ENCODE measurements around the gene ANTXR2. TPM values are rescaled to one million over a fixed set of nuclear protein-coding genes. Genes with fewer than 3 reads are reported as not detected.

Gene ANTXR2
- total RNA-seq, 4 donors from 2014 or later: 33.5 to 57.8 (median 47.3) TPM

DNA sequence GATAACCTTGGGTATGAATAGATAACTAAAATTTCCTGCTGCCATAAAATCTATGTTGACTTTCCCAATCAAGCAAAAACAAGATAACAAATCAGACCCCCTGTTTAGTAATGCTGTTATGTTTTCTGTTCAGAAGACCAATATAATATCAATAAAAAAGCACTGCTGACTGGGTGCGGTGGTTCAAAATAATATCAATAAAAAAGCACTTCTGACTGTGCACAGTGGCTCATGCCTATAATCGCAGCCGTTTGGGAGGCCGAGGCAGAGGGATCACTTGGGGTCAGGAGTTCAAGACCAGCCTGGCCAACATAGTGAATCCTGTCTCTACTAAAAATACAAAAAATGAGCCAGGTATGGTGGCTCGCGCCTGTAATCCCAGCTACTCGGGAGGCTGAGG is 36.7 kb downstream of the ANTXR2 start:
- Histone ChIP-seq H3K4me1 (peaks cover 0 to 33% (median 2%) of the 10 kb centered on the region in 4 donors), H3K36me3 (peaks cover 0 to 11% (median 0%) of the 10 kb centered on the region in 3 donors), H3K9me3 (no peaks in the 10 kb centered on the region), H3K27ac (peak overlapping the region; percentile 25 to 81 (median 52)), H3K27me3 (no peaks in the 10 kb centered on the region), H3K4me3 (no peak overlapping the region)
- no peak for DNase-seq
- TF ChIP-seq, protein P1, sequence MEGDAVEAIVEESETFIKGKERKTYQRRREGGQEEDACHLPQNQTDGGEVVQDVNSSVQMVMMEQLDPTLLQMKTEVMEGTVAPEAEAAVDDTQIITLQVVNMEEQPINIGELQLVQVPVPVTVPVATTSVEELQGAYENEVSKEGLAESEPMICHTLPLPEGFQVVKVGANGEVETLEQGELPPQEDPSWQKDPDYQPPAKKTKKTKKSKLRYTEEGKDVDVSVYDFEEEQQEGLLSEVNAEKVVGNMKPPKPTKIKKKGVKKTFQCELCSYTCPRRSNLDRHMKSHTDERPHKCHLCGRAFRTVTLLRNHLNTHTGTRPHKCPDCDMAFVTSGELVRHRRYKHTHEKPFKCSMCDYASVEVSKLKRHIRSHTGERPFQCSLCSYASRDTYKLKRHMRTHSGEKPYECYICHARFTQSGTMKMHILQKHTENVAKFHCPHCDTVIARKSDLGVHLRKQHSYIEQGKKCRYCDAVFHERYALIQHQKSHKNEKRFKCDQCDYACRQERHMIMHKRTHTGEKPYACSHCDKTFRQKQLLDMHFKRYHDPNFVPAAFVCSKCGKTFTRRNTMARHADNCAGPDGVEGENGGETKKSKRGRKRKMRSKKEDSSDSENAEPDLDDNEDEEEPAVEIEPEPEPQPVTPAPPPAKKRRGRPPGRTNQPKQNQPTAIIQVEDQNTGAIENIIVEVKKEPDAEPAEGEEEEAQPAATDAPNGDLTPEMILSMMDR (IDR thresholded peaks at IDR 0.05): no peak
- no peak for TF ChIP-seq POLR2A (IDR thresholded peaks at IDR 0.05)

DNA sequence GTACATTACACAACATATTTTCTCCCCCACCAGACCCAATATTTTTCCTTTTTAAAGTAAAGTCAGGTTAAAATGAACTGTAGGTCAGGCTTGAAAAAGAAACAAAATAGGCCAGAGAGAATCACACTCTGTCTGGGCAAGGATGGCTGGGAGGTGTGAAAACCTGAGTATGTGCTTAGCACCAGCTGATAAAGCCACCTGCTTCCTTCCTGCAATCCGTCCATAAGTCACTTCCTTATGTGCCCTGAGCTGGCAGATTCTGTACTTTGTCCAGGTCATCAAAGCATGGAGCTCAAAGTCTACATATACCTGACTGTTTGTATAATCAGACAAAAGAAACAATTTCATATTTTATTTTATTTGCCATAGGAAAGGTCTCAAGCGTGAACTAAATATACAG is 37.7 kb downstream of the ANTXR2 start:
- Histone ChIP-seq H3K27me3 (no peaks in the 10 kb centered on the region), H3K4me1 (peaks cover 0 to 33% (median 2%) of the 10 kb centered on the region in 4 donors), H3K36me3 (peaks cover 0 to 21% (median 0%) of the 10 kb centered on the region in 3 donors), H3K27ac (peak overlapping the region; percentile 7 to 81 (median 50)), H3K4me3 (no peak overlapping the region), H3K9me3 (no peaks in the 10 kb centered on the region)
- DNase-seq: peak in 2 of 3 donors; percentile 48 to 80
- TF ChIP-seq, protein P1 (IDR thresholded peaks at IDR 0.05): no peak
- no peak for TF ChIP-seq POLR2A (IDR thresholded peaks at IDR 0.05)

DNA sequence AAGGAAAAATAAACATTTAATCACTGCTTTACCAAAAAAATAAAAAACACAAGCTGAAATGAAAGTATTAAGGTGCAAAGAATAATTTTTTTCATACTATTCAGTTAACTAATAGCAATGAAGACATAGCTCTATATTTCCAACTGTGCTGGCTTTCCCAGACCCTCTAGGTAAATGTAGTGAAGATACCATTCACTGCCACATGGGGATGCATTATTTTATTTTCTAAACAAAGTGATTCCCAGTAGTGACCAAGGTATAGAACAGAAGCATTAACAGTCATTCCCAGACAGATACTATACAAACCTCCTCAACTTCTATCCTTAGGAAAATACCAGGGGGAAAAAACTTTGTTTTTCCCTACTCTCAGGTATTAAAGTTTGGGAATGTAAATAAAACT is 39.4 kb downstream of the ANTXR2 start:
- no peaks in the 10 kb centered on the region for H3K9me3 ChIP-seq
- TF ChIP-seq, protein P1 (IDR thresholded peaks at IDR 0.05): no peak
- no peak for TF ChIP-seq POLR2A (IDR thresholded peaks at IDR 0.05)
- peaks cover 0 to 32% (median 0%) of the 10 kb centered on the region in 3 donors for H3K36me3 ChIP-seq
- H3K4me3 ChIP-seq: no peak overlapping the region
- H3K27me3 ChIP-seq: no peaks in the 10 kb centered on the region
- DNase-seq: no peak
- peaks cover 0 to 33% (median 2%) of the 10 kb centered on the region in 4 donors for H3K4me1 ChIP-seq
- no peak overlapping the region for H3K27ac ChIP-seq

DNA sequence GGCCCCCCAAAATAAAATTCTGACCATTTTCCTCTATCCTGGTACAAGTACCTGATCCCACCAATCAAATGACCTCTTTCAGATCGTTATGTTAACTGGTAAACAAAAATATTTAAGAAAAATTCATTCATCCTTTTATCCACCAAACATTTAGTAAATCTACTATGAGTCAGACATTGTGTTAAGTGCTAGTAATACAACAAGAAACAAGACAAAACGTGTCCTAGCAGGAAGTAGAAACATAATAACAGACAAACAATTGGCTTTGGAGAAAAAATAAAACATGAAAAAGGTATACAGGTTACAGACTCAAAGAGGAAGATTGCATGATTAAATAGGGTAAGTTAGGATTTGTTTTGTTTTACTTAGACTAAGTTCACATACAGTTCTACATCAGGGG is 43.7 kb downstream of the ANTXR2 start:
- peaks cover 0 to 2% (median 0%) of the 10 kb centered on the region in 4 donors for H3K4me1 ChIP-seq
- H3K4me3 ChIP-seq: no peak overlapping the region
- H3K27ac ChIP-seq: no peak overlapping the region
- TF ChIP-seq, protein P1 (IDR thresholded peaks at IDR 0.05): no peak
- TF ChIP-seq POLR2A (IDR thresholded peaks at IDR 0.05): no peak
- H3K27me3 ChIP-seq: no peaks in the 10 kb centered on the region
- H3K36me3 ChIP-seq: peaks cover 0 to 42% (median 0%) of the 10 kb centered on the region in 3 donors
- DNase-seq: no peak
- H3K9me3 ChIP-seq: no peaks in the 10 kb centered on the region

DNA sequence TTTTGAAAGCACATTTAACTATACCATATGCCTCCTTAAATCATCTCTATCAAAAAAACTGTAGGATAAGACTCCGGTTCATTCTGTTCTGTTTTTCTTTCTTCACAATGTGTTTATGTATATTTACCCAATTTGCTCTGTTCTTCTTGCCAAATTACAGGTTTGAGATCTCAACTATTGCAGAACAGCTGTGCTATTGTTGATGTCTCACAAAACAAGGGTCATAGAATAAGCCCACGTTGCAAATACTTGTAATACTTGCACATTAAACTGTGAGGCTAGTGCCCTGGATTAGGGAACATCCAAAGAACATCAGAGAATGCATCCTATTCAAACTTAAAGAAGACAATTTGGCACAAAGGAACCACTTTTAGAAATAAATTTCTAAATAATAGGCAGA is 45.4 kb downstream of the ANTXR2 start:
- Histone ChIP-seq H3K36me3 (peaks cover 0 to 47% (median 0%) of the 10 kb centered on the region in 3 donors), H3K9me3 (no peaks in the 10 kb centered on the region), H3K27me3 (no peaks in the 10 kb centered on the region), H3K4me1 (no peaks in the 10 kb centered on the region), H3K4me3 (no peak overlapping the region), H3K27ac (no peak overlapping the region)
- TF ChIP-seq POLR2A (IDR thresholded peaks at IDR 0.05): no peak
- TF ChIP-seq, protein P1 (IDR thresholded peaks at IDR 0.05): no peak
- DNase-seq: no peak

DNA sequence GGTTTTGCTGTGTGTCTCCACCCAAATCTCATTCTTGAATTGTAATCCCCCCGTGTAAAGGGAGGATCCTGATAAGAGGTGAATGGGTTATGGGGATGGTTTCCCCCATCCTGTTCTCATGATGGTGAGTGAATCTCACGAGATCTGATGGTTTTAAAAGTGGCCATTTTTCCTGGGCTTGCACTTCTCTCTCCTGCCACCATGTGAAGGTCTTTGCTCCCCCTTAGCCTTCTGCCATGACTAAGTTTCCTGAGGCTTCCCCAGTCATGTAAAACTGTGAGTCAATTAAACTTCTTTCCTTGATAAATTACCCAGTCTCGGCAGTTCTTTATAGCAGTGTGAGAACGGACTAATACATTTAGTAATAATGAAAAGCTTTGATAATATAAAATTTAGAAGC is 46.9 kb downstream of the ANTXR2 start:
- no peak for DNase-seq
- peaks cover 0 to 50% (median 0%) of the 10 kb centered on the region in 3 donors for H3K36me3 ChIP-seq
- TF ChIP-seq, protein P1 (IDR thresholded peaks at IDR 0.05): no peak
- TF ChIP-seq POLR2A (IDR thresholded peaks at IDR 0.05): no peak

More for the DNA sequence above, 46.9 kb downstream of the ANTXR2 start:
- no peaks in the 10 kb centered on the region for H3K27me3 ChIP-seq
- H3K9me3 ChIP-seq: no peaks in the 10 kb centered on the region
- H3K4me1 ChIP-seq: no peaks in the 10 kb centered on the region
- H3K27ac ChIP-seq: no peak overlapping the region
- H3K4me3 ChIP-seq: no peak overlapping the region

Measured in Peyer's patch (tissue), 4 donors.